Suprapubic skin (tissue), 4 donors: ENCODE measurements around the gene PXMP2.

ENCODE experiments used
- EP300 ChIP-seq: sonication (generic); formaldehyde crosslinking; IDR thresholded peaks from one replicate; pipeline ENCODE4 v1.6.1; 2017; ENCODE audit warnings: antibody characterized with exemption
- POLR2A ChIP-seq, 2 donors: fragments of 450-650 bp; IDR thresholded peaks; one replicate each; pipeline ENCODE4 v1.6.1; 2017; ENCODE audit warnings: antibody characterized with exemption in 2 of 2, mild to moderate bottlenecking in 2 of 2, moderate library complexity in 2 of 2
- POLR2AphosphoS5 ChIP-seq, 3 donors: sonication (generic); formaldehyde crosslinking; IDR thresholded peaks; one replicate each; pipeline ENCODE4 v1.6.1; 2017; ENCODE audit warnings: antibody characterized with exemption in 3 of 3

GRCh38 chr12:132754160-132754932 is 67.0 kb downstream of the PXMP2 start:
- no peak for TF ChIP-seq EP300
- TF ChIP-seq POLR2A (IDR thresholded peaks at IDR 0.05): no peak
- no peak for TF ChIP-seq POLR2AphosphoS5 (IDR thresholded peaks at IDR 0.05)
